GM18907 (cell line): Measurements from ENCODE around the gene METTL16.

Experiments
- ATAC-seq: cut with Tn5 transposase; IDR thresholded peaks from one replicate; pipeline ENCODE4 v1.9.1; 2021; ENCODE audit warnings: mild to moderate bottlenecking, moderate library complexity; ENCODE audit not compliant: unreplicated experiment

METTL16 gene

DNA sequence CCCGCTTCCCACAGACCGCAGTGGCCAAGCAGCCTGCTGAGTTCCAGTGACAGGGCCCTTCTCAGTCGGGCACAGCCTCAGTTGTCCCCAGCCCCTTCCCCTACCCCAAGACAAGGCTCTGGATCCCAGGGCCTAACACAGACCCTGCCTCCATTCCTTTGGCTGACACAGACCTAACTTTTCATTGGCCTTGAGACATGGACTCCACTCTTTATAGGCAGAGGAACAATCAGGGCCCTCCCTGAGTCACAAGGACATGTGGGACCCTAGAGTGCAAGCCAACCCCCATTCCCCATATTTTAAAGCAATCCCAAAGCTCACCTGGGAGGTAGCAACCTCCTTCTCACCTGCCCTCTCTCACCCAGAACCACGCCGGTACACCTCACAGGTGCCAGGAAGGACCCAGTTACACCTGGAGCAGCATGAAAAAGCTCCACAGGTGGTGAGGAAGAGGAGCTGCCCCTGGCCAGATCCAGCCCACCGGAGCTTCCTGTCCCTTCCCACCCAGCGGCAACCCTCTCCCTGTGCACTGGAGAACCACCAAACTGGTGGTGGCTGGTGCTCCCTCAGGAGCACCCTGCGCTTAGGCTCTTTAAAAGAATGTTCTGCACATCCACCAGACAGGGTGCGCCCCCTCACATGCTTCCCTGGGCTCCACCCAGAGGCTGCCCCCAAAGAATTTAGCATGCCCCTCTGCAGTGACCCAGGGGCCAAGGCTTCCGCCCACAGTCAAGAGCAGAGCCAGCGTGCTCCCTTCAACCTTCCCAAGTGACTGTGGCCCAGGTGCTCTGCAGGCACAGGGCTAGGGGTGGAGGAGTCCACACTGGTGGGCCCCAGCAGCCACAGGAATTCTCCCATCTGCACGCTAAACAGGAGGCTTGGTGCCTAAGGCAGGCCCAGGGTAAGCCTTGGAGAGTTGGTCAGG, 114.2 kb downstream of the METTL16 start:
- no peak for ATAC-seq

DNA sequence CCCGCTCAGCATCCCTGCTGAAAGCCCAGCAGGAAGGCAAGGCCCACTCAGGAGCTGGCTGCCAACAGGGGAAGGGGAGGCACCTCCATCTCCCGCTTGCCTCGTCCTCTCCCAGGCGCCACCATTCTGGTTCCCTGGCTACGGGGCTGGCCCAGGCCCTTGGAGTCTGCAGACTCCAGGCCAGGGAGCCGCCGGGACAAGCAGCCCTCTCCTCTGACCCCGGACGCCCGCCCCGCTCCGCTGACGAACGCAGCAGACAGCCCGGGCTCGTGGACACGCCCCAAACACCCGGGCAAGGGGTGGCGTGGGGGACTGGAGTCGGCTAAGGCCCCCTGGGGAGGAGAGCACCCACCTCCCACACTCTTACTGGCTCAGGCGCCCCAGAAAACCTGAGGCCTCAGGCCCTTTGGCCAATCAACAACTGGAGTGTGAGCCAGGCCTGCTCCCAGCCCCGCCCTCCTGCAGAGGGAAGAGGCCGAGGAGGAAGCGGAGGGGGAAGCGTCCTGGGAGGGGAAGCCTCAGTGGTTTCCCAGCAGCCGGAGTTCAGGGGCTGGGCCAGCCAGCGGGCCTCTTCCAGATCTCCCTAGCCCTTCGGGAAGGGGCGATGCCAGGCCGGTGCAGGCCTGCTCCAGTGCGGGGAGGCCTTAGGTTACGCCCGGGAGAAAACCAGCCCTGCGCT, 115.0 kb downstream of the METTL16 start:
- peak; percentile 9 for ATAC-seq

DNA sequence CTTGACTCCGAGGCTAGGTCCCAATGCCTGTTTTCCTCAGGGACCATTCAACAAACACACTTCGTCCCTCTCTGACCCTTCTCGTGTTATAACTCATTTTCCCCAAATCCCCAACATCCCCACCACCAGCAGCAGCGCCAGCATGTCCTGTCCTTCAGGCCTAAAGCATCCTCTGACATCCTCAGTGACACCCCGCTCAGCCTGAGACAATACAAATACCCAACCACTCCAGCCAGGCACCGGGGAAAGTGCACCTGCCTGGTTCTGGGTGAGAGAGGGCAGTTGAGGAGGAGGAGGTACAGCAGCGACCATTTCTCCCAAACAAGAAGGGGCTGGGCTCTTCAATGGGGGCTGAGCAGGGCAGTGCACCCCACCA, 115.5 kb downstream of the METTL16 start:
- no peak for ATAC-seq

DNA sequence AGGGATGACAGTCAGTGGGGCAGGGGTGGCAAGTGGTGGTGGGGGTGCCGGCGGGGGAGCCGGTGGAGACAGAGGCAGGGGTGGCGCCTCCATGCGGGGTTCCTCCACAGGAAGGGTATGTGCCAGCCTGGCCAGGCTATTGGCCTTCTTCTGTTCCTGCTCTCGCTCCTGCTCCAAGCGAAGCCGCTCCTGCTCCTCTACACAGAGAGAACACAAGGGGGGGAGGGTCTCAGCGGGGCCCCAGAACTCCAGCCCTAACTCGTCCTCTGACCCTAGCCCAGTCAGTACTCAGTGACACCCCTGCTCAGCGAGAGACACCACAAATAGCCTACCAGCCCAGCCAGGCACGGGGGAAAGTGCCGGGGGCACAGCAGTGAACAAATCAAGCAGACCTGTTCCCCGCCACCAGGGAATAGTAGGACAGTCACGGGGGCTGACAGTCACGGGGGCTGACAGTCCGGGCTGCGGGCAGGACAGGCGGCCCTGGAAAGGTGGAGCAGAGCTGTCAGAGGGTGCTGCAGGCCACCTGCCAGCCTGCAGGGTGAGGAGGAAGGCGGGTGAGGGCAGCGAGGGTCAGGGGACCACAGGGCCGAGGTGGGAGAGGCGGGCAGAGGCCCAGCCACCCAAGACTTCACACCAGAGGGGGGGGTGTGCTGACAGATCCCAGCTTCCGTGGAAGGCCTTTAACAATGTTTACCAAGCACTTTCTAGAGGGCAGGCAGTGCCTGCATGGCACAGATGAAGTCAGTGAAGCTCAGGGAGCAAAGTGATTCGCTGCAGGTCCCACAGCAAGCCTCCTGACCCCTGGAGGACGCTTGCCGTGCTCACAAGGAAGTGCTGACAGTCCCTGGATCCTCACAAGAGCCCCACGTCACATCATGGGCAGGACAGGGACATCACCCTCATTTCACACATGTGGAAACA, 116.2 kb downstream of the METTL16 start:
- no peak for ATAC-seq

DNA sequence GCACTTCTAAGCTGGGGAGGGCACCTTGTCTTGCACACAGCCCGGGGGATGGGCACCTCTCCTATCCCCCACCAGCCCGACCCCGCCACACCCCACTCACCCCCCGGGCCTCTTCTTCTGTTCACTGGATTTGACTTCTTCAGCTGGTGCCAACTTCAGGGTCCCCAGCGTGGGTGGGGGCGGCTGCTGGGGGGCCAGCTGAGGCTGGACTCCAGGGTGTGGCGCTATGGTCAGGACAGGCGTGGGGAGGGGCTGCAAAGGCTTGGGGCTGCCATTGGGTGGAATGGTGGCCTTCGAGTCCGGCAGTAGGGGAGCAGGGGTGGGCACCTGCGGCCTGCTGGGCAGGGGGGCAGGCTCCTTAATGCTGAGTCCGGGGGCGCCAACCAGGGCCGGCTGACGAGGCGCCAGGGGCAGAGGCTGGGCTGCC, 116.9 kb downstream of the METTL16 start:
- ATAC-seq, result no peak

DNA sequence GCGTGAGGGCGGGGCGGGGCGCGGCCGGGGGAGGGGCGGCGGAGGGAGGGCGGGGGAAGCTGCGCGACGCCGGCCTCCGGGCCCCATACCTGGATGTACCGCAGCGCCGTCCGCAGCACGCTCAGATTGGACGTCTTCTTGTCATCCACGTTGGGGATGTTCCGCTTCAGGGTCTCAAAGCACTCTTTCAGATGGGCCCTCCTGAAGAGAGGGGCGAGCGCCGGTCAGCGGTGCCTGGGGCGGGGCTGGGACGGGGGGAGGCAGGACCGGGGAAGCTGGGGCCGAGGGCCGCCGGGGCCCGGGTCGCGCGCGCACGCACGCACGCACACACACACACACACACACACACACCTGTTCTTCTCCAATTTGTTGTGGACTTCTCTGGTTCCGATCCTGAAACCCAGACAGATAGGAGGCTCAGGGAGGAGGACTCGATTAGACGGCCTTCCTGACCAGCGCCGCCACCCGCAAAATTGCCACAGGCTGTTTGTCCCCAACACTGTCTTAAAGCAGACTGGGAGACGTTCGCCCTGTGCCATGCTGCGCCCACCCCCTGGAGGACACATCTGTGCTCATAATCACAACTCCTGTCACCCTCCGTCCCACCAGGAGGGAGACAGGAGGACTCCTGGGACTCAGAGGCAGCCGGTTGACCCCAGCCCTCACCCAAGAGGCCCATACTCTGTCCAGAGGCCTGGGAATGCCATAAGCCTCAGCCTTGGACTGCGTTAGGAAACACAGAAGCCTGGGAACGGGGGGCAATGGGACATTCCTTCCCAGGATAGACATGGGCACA, 117.5 kb downstream of the METTL16 start:
- no peak for ATAC-seq

DNA sequence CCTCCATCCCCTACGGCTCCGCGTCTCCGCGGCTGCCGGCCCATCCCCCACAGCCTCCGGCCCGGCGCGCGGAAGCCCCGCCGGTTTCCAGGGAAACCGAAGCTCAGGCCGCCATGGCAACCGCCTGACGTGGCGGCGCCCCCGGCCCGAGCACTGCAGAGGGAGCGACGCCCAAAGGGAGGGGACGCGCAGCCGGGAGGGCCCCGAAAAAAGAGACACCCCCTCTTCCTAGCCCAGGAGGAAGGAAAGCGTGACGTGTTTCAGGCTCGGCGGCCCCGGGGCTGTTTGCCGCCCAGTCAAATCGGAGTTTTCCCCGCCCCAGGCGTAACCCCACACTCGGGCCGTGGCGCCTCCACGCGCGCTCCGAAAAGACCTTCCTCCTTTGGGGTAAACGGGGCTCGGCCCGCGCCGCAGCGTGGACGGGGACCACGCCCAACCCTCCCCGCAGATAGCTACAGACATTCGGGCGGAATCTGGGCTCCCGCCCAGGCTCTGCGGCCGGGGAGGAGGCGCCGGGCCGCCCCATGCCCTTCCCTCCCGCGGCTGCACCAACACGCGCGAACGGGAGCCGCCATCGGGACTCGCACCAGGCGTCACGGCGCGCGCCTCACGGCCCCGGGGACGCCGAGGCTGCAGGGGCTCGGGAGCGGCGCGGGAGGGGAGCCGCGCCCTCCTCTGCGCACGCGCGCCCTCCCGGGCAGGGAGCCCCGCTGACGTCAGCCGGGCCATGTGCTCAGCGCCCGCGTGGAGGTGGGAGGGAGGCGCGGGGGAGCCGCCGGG, 118.3 kb downstream of the METTL16 start:
- peak; percentile 36 for ATAC-seq

DNA sequence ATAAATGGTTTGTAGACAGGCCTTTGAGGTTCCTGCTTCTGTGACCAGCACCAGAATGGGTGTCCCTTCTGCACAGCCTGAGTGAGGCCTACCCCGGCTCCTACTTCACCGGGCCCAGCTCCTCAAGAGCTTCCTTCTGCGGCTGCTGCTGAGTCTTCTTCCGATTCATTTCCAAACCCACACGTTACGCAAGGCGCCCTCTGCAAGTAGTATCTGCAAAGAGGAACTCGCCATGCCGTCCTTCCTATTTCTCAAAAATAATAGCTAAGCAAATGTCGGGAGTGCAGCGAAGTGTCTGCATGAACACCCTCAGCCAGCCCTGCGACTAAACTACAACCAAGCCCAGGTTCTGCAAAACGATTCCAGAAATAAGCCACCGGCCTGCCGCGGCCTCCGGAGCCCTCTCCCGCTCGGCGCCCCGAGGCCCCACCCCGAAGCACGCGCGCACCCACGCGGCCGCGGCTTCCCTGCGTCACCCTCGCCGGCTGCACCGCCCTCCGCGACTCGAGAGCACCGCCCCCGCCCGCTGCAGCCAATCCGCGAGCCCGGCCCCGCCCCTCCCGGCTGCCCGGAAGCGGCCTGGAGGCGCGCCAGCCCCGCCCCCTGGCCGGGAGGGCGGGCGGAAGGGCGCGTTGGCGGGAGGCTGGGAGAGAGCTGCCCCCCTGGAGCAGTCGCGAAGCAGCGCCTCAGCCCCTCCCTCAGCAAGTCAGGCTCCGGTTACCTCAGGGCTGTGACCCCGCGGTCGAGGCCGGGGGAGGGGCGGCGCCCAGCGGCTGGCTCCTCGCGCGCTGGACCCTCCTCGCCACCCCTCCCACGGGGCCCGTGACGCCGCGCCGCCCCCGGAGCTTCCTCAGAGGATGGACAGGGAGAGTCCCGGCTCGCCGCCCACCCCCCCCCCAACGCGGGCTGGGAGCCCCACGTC, 119.2 kb downstream of the METTL16 start:
- ATAC-seq, result peak; percentile 54

DNA sequence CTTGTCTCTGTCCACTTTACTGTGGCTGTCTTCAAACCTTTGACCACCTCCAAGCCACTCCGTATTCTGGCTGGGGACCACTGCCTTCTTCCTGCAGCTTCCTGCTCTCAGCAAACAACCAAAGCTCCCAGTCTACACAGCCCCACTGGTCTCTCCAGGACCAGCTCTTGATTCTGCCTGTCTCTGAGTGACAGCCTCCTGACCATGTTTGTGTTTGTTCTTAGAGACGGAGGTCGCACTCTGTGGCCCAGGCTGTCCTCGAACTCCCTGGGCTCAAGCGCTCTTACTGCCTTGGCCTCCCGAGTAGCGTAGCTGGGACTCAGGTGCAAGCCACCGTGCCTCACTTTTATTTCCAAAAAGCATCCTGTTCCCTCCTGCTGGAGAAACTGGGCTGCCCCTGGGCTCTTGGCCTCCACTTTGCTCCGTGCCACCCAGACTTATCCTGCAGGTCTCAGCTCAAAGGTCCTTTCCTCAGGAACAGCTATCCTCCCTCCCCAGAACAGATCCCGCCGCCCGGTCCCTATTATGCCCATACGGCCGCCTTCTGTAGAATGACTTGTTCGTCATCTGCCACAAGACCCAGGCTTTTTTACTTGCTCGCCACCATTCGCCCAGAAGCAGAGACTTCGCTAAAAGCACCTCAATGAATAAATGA, 120.0 kb downstream of the METTL16 start:
- ATAC-seq, result no peak

DNA sequence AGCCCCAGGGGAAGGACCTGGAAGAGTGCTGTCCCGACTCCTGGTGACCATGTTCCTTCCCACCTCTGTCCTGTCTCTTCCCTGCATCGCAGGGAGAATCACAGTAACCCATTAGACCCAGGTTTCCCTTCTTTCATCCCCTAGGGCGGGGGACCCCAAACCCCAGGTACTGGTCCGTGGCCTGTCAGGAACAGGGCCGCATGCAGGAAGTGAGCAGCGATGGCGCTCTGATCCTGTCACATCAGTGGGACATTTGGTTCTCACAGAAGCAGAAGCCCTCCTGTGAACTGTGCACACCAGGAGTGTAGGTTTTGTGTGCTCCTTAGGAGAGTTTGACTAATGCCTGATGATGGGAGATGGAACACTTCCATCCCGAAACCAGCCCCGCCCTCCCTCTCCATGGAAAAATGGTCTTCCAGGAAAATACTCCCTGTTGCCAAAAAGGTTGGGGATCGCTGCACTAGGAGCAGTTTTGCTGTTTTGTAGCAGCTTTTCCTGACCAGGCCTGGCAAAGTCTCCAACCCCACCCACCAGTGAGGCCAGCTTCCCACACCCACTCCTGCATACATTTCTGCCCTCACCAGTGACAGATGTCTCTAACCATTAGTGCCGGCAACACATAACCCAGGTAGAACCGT, 121.4 kb downstream of the METTL16 start:
- no peak for ATAC-seq

DNA sequence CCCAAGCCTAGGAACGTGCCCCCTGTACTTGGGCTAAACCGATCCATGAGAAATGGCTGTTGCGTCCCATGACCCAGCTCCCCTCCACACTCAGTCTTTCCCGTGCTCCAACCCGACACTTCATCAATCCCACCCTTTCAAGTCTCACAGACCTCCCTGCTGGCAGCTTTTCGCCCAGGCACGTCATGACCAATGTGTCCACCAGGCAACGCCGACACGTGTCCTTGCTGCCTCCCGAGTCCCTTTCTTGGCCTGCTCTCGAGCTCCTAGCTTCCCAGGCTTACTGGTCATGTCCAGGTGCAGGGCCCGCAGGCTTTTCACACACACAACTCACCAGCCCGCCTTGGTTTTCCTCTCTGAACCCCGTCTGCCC, 123.0 kb downstream of the METTL16 start:
- no peak for ATAC-seq

DNA sequence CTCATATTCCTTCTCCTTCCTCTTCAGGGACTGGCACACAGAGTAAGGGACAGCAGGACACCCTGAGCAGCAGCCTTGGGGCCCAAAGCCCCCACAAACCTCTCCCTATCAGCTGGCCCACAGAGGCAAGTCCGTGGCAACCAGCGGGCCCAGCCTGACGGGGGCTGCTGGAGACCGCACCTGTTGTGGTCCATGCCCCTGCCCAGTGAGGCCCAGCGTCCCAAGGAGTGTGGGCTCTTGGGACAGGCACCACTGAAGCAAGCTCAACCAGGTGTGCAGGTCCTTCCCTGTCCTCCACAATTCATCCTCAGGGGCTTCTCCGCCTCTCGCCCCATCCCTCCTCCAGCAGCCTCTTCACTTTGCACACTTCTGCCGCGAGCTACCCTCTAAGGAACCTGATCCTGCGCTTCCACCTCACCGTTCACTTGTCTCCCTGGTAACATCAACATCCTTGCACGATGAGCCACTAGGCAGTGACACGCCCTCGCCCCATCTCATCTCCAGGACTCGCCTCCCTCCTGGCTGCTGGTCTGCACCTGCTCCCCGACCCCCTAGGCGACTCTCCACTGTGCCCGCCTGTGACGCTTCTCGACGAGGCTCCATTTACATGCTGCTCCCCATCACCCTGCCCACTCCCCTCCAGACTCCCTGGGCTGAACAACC, 123.5 kb downstream of the METTL16 start:
- ATAC-seq, result no peak

DNA sequence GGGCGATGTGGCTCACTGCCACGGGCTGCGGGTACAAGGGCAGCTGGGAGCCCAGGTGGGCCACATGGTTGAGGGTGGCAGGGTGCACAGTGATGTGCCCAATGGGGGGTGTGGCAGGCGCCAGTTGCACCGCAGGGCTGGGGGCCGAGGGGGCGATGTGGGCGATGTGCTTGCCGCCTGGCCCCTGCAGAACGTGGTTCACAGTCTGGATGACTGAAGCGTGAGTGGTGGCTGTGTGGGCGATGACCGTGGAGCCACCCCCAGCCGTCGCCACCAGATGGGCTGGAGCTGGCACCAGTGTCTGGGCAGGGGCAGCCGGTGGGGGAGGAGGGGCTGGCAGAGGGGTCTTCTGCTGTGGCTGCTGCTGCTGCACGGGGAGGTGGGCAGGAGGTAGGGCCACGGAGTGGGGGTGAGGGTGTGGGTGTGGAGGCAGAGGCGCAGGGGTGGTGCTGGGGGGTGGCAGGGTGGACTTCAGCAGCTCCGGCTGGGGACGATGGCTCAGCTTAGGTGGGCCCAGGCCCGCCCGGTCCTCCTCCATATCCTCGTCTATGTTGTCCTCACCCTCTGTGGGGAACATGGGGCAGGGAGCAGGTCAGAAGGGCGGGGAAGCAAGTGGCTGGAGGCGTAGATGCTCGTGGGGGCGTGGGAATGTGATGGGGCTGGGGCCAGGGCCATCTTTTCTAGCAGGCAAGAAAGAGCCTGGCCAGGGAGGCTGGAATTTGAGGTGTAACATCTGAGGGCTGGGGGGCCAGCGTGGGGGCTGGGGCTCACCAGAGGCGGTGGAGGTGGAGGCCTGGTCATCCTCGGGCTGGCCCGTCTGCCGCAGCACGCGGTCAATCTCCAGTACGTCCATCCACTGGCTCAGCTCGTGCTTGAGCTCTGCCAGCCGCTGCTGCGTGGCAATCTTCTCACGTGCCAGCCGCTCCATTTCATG, 124.3 kb downstream of the METTL16 start:
- ATAC-seq, result no peak

DNA sequence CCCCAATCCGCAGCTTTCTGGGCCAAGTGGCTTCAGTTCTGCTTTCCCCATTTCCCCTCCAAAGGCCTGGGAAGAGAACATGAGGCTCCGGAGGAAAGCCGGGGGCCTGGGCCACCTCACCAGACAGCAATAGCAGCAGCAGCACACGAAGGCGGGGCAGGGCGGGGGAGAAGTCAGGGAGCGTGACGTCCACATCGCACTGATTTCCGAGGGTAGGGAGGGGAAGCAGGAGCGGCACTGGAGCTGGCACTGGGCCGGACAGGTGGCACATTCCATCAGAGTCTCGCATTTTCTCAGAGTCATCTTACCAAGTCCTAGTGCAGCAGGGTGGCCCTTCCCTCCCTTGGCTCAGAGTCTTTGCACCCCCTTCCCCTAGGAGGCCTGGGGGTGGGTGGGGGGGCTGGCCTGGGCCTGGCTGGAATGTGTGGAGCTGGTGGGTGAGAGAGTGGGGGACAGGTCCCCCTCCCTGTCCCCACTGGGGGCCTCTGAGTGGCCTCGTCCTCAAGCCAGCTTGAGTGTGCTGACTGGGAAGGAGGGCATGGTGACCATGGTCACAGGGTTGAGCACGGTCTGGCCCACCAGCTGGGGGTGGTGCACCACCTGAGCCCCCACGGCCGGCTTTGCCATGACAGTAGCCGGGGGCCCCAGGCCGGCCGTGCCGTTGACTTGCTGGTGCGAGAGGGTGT, 125.1 kb downstream of the METTL16 start:
- ATAC-seq, result no peak
